IMR-90 (cell line): ENCODE results near the gene CIAO3. TPM values are rescaled to one million over a fixed set of nuclear protein-coding genes. Genes with fewer than 3 reads are reported as not detected.

ENCODE experiments used
- ATAC-seq: fragments of 200-7000 bp; cut with Tn5 transposase; 2 replicates; pipeline ENCODE4 v1.9.1; 2020; ENCODE audit warnings: low read depth, mild to moderate bottlenecking, moderate library complexity
- BruUV-seq: library from RNA; stranded (reverse); fragments of 400-500 nt; replicated peaks from 2 replicates; lab custom pipeline; 2021; lab: Mats Ljungman, UMichigan
- CTCF ChIA-PET: fragments of 300-600 bp; formaldehyde crosslinking; extraction: SDS; loops from one replicate; lab custom pipeline; 2021; ENCODE audit warnings: antibody characterized with exemption; lab: Yijun Ruan, JAX
- POLR2A ChIA-PET: fragments of 300-600 bp; sonication (Branson Sonifier 250); formaldehyde crosslinking; loops from one replicate; lab custom pipeline; 2022; ENCODE audit warnings: antibody characterized with exemption; ENCODE audit not compliant: unreplicated experiment; lab: Charles Lee
- DNase-seq: peaks from one replicate; pipeline ENCODE4 v3.0.0; 2013
- H2AFZ ChIP-seq: replicated peaks from 2 replicates; pipeline ENCODE3; 2013; ENCODE audit warnings: low read length, mild to moderate bottlenecking; ENCODE audit not compliant: poor library complexity
- H2AK5ac ChIP-seq: 2 replicates; pipeline ENCODE4 v1.6.1; 2013; ENCODE audit warnings: low read depth, low read length, inconsistent platforms
- H2AK9ac ChIP-seq: replicated peaks from 2 replicates; pipeline ENCODE3; 2013; ENCODE audit warnings: mild to moderate bottlenecking, low read depth, low read length, moderate library complexity; ENCODE audit not compliant: poor library complexity
- H2BK120ac ChIP-seq: 2 replicates; pipeline ENCODE4 v1.6.1; 2013; ENCODE audit warnings: low read depth, low read length, inconsistent platforms
- H2BK15ac ChIP-seq: 3 replicates; pipeline ENCODE4 v1.6.1; 2013; ENCODE audit warnings: low read depth, low read length, inconsistent platforms
- H2BK20ac ChIP-seq: 2 replicates; pipeline ENCODE4 v1.6.1; 2013; ENCODE audit warnings: low read depth, mild to moderate bottlenecking, inconsistent platforms, low read length, moderate library complexity
- H2BK5ac ChIP-seq: 2 replicates; pipeline ENCODE4 v1.6.1; 2013; ENCODE audit warnings: mild to moderate bottlenecking, low read depth, low read length, inconsistent platforms; ENCODE audit not compliant: poor library complexity, severe bottlenecking
- H3K14ac ChIP-seq: replicated peaks from 2 replicates; pipeline ENCODE4 v1.6.1; 2013; ENCODE audit warnings: low read depth, low read length, inconsistent platforms
- H3K18ac ChIP-seq: 2 replicates; pipeline ENCODE4 v1.6.1; 2013; ENCODE audit warnings: low read depth, low read length, control low read depth
- H3K23ac ChIP-seq: 2 replicates; pipeline ENCODE4 v1.6.1; 2013; ENCODE audit warnings: low read depth, low read length, inconsistent platforms
- H3K27ac ChIP-seq: 2 replicates; pipeline ENCODE4 v1.5.1; 2013; ENCODE audit warnings: mild to moderate bottlenecking, control low read depth, low read length; ENCODE audit not compliant: insufficient read depth
- H3K27me3 ChIP-seq: 2 replicates; pipeline ENCODE4 v1.6.1; 2013; ENCODE audit warnings: low read length; ENCODE audit not compliant: control insufficient read depth, insufficient read depth
- H3K36me3 ChIP-seq: 2 replicates; pipeline ENCODE4 v1.6.1; 2013; ENCODE audit warnings: low read length, mixed read lengths; ENCODE audit not compliant: control insufficient read depth, insufficient read depth
- H3K4ac ChIP-seq: 2 replicates; pipeline ENCODE4 v1.6.1; 2013; ENCODE audit warnings: low read depth, low read length, inconsistent platforms
- H3K4me1 ChIP-seq: 2 replicates; pipeline ENCODE4 v1.6.1; 2013; ENCODE audit warnings: low read length, mixed read lengths; ENCODE audit not compliant: control insufficient read depth, insufficient read depth
- H3K4me2 ChIP-seq: 2 replicates; pipeline ENCODE4 v1.6.1; 2013; ENCODE audit warnings: low read depth, mild to moderate bottlenecking, control low read depth, low read length, moderate library complexity
- H3K4me3 ChIP-seq: 2 replicates; pipeline ENCODE4 v1.5.1; 2013; ENCODE audit warnings: low read depth, mild to moderate bottlenecking, control low read depth, low read length, moderate library complexity; ENCODE audit not compliant: insufficient read depth
- H3K56ac ChIP-seq: 2 replicates; pipeline ENCODE4 v1.6.1; 2013; ENCODE audit warnings: low read length, inconsistent platforms; ENCODE audit not compliant: insufficient read depth; ENCODE audit errors: extremely low read depth
- H3K79me1 ChIP-seq, 2 experiments: 2 replicates each; pipeline ENCODE4 v1.6.1; 2013; ENCODE audit warnings: low read length in 2 of 2, inconsistent platforms in 1 of 2, low read depth in 1 of 2
- H3K9ac ChIP-seq: 2 replicates; pipeline ENCODE4 v1.6.1; 2013; ENCODE audit warnings: low read depth, low read length, control low read depth
- H3K9me1 ChIP-seq: 2 replicates; pipeline ENCODE4 v1.6.1; 2013; ENCODE audit warnings: low read length, inconsistent platforms; ENCODE audit not compliant: insufficient read depth
- H3K9me3 ChIP-seq: 2 replicates; pipeline ENCODE4 v1.6.1; 2013; ENCODE audit warnings: low read length; ENCODE audit not compliant: control insufficient read depth, insufficient read depth
- H4K20me1 ChIP-seq: 2 replicates; pipeline ENCODE4 v1.6.1; 2013; ENCODE audit warnings: low read length, inconsistent platforms; ENCODE audit not compliant: insufficient read depth
- H4K5ac ChIP-seq: 2 replicates; pipeline ENCODE4 v1.6.1; 2013; ENCODE audit warnings: mild to moderate bottlenecking, low read depth, low read length, control low read depth
- H4K8ac ChIP-seq, 2 experiments: 2 replicates each; pipeline ENCODE4 v1.6.1; 2013; ENCODE audit warnings: low read depth in 2 of 2, low read length in 2 of 2, control low read depth in 1 of 2, inconsistent platforms in 1 of 2
- H4K91ac ChIP-seq: 2 replicates; pipeline ENCODE4 v1.6.1; 2013; ENCODE audit warnings: low read depth, low read length, inconsistent platforms; ENCODE audit not compliant: insufficient read depth
- BHLHE40 ChIP-seq: fragments of 150-350 bp; IDR thresholded peaks from 2 replicates; pipeline ENCODE4 v1.6.1; 2016; ENCODE audit warnings: mild to moderate bottlenecking, low read depth, low read length
- CEBPB ChIP-seq: IDR thresholded peaks from 2 replicates; pipeline ENCODE4 v1.6.1; 2012; ENCODE audit warnings: low read depth, low read length, improper control_type of control experiment
- CHD1 ChIP-seq: IDR thresholded peaks from 2 replicates; pipeline ENCODE4 v1.6.1; 2012; ENCODE audit warnings: low read depth, low read length, improper control_type of control experiment
- FOS ChIP-seq: fragments of 150-350 bp; IDR thresholded peaks from 2 replicates; pipeline ENCODE4 v1.6.1; 2016; ENCODE audit warnings: low read depth, low read length
- MAFK ChIP-seq: IDR thresholded peaks from 2 replicates; pipeline ENCODE4 v1.6.1; 2012; ENCODE audit warnings: low read depth, low read length, improper control_type of control experiment
- MAZ ChIP-seq: IDR thresholded peaks from 2 replicates; pipeline ENCODE4 v1.6.1; 2012; ENCODE audit warnings: low read depth, mild to moderate bottlenecking, low read length, improper control_type of control experiment, moderate library complexity, borderline replicate concordance
- MXI1 ChIP-seq: IDR thresholded peaks from 2 replicates; pipeline ENCODE4 v1.6.1; 2012; ENCODE audit warnings: low read depth, mild to moderate bottlenecking, low read length, moderate library complexity, borderline replicate concordance
- NFE2L2 ChIP-seq: fragments of 150-350 bp; IDR thresholded peaks from 2 replicates; pipeline ENCODE4 v1.6.1; 2016; ENCODE audit warnings: low read depth, mild to moderate bottlenecking, low read length
- POLR2A ChIP-seq: IDR thresholded peaks from 2 replicates; pipeline ENCODE4 v1.6.1; 2012; ENCODE audit warnings: mild to moderate bottlenecking, low read depth, low read length
- RAD21 ChIP-seq: IDR thresholded peaks from 2 replicates; pipeline ENCODE4 v1.6.1; 2012; ENCODE audit warnings: low read length, improper control_type of control experiment
- RCOR1 ChIP-seq: IDR thresholded peaks from 2 replicates; pipeline ENCODE4 v1.6.1; 2012; ENCODE audit warnings: mild to moderate bottlenecking, low read length, improper control_type of control experiment; ENCODE audit not compliant: insufficient replicate concordance
- RFX5 ChIP-seq: IDR thresholded peaks from 2 replicates; pipeline ENCODE4 v1.8.0; 2012; ENCODE audit warnings: low read depth, mild to moderate bottlenecking, low read length, moderate library complexity
- SMC3 ChIP-seq: fragments of 150-350 bp; IDR thresholded peaks from 2 replicates; pipeline ENCODE4 v1.6.1; 2016; ENCODE audit warnings: low read depth, mild to moderate bottlenecking, antibody characterized with exemption, low read length, moderate library complexity
- whole genome bisulfite sequencing, 2 experiments: methylation state at CpG; one replicate each; pipeline versions ENCODE4 v1.1.5 to v1.1.7; 2013; ENCODE audit warnings: missing lambda C conversion rate in 2 of 2; ENCODE audit not compliant: insufficient read length in 1 of 2; ENCODE audit errors: extremely low coverage in 2 of 2; 5-methylcytosine and 5-hydroxymethylcytosine counted together
- dilution Hi-C: fragments of 300-500 bp; cut with HindIII; formaldehyde crosslinking; loops from one replicate; pipeline ENCODE4 v1.14.3; 2018; ENCODE audit warnings: low sequenced_read_pairs; ENCODE audit not compliant: unreplicated experiment
- in situ Hi-C: fragments of 300-500 bp; cut with MboI; formaldehyde crosslinking; loops from 3 replicates; pipeline ENCODE4 v1.14.3; 2019; ENCODE audit warnings: low sequenced_read_pairs, inconsistent platforms, mixed read lengths
- intact Hi-C: fragments of 100-400 bp; cut with micrococcal nuclease; formaldehyde crosslinking; loops from 2 replicates; pipeline ENCODE4 v1.10.0; 2022
- polyA plus RNA-seq, 3 experiments: library from polyadenylated mRNA; depleted of rRNA; stranded (reverse); fragments of >200 nt; gene quantifications; 2 replicates each; pipeline ENCODE4 v1.2.3, GENCODE V29; 2012; ENCODE audit warnings: low replicate concordance in 1 of 3
- total RNA-seq: library from RNA; depleted of rRNA; stranded (reverse); fragments of >200 nt; gene quantifications from 2 replicates; pipeline ENCODE4 v1.2.3, GENCODE V29; 2012
- TF ChIP-seq, protein P1 (sequence below): fragments of 150-350 bp; IDR thresholded peaks from 2 replicates; pipeline ENCODE4 v1.6.1; 2017; ENCODE audit warnings: mild to moderate bottlenecking, antibody characterized with exemption, low read length, low read depth
- TF ChIP-seq, protein P2 (sequence below): conservative IDR thresholded peaks from 2 replicates; pipeline ENCODE4 v1.5.1; 2012; ENCODE audit warnings: mild to moderate bottlenecking, low read depth, low read length, improper control_type of control experiment
- TF ChIP-seq, protein P3 (sequence below): fragments of 150-350 bp; IDR thresholded peaks from 2 replicates; pipeline ENCODE4 v1.6.1; 2016; ENCODE audit warnings: low read depth, mild to moderate bottlenecking, low read length, moderate library complexity, borderline replicate concordance

Gene CIAO3
- total and polyA plus RNA-seq, 2 of the 4 experiments (the other 2 are of a cell fraction): 17.0 to 20.2 TPM

DNA sequence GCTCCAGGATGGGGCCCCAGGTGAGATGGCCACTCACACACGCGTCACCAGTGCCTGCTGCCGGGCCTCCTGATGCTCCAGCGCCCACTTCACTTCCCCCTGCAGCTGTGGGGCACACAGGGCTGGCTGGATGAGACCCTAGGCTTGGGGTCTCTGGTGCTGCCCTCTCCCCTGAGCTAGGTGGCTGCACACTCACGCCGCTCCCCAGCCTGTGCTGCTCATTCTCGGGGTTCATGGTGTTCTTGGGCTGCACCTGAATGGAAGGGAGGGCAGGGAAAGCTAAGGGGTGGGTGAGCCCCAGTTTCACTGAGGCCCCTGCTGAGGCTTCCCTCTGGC, 15.8 kb downstream of the CIAO3 start:
- WGBS, 2 experiments: no CpG with 5 or more reads among the region's 7 CpGs
- dilution Hi-C loops: no loop called here

More for the DNA sequence above, 15.8 kb downstream of the CIAO3 start:
- Histone ChIP-seq H2BK15ac (no peak overlapping the region), H3K9ac (no peak overlapping the region), H3K27me3 (no peaks in the 10 kb centered on the region), H3K56ac (no peak overlapping the region), H2AK5ac (no peak overlapping the region), H2AK9ac (no peak overlapping the region), H4K20me1 (peaks cover 4% of the 10 kb centered on the region), H2AFZ (peak overlapping the region; percentile 11), H3K9me1 (peaks cover 2% of the 10 kb centered on the region; the same call in 1 of the 2 replicates), H3K18ac (no peak overlapping the region), H2BK120ac (no peak overlapping the region), H3K23ac (no peak overlapping the region), H4K5ac (no peak overlapping the region), H3K36me3 (peaks cover 1% of the 10 kb centered on the region; the same call in 1 of the 2 replicates), H4K91ac (no peak overlapping the region), H3K4me2 (no peak overlapping the region), H4K8ac (no peak overlapping the region), H3K79me1 (peaks cover 0 to 5% of the 10 kb centered on the region in 2 experiments; a peak in 1 of 4 replicates), H3K4me3 (no peak overlapping the region), H3K14ac (no peak overlapping the region), H3K4ac (no peak overlapping the region), H3K4me1 (peaks cover 14% of the 10 kb centered on the region), H3K27ac (no peak overlapping the region), H3K9me3 (no peaks in the 10 kb centered on the region), H2BK20ac (no peak overlapping the region), H2BK5ac (no peak overlapping the region)
- no TSS peak for BruUV-seq
- DNase-seq (no peak), ATAC-seq (no peak)
- CTCF ChIA-PET: no interaction called here
- TF ChIP-seq POLR2A (no peak), SMC3 (no peak), MAFK (no peak), RFX5 (no peak), FOS (no peak), NFE2L2 (no peak), CEBPB (no peak), MXI1 (no peak), CHD1 (no peak), RCOR1 (no peak), RAD21 (no peak), BHLHE40 (no peak), MAZ (no peak)
- TF ChIP-seq, protein P1, sequence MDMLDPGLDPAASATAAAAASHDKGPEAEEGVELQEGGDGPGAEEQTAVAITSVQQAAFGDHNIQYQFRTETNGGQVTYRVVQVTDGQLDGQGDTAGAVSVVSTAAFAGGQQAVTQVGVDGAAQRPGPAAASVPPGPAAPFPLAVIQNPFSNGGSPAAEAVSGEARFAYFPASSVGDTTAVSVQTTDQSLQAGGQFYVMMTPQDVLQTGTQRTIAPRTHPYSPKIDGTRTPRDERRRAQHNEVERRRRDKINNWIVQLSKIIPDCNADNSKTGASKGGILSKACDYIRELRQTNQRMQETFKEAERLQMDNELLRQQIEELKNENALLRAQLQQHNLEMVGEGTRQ: no peak
- TF ChIP-seq, protein P2, sequence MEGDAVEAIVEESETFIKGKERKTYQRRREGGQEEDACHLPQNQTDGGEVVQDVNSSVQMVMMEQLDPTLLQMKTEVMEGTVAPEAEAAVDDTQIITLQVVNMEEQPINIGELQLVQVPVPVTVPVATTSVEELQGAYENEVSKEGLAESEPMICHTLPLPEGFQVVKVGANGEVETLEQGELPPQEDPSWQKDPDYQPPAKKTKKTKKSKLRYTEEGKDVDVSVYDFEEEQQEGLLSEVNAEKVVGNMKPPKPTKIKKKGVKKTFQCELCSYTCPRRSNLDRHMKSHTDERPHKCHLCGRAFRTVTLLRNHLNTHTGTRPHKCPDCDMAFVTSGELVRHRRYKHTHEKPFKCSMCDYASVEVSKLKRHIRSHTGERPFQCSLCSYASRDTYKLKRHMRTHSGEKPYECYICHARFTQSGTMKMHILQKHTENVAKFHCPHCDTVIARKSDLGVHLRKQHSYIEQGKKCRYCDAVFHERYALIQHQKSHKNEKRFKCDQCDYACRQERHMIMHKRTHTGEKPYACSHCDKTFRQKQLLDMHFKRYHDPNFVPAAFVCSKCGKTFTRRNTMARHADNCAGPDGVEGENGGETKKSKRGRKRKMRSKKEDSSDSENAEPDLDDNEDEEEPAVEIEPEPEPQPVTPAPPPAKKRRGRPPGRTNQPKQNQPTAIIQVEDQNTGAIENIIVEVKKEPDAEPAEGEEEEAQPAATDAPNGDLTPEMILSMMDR: no peak
- TF ChIP-seq, protein P3, sequence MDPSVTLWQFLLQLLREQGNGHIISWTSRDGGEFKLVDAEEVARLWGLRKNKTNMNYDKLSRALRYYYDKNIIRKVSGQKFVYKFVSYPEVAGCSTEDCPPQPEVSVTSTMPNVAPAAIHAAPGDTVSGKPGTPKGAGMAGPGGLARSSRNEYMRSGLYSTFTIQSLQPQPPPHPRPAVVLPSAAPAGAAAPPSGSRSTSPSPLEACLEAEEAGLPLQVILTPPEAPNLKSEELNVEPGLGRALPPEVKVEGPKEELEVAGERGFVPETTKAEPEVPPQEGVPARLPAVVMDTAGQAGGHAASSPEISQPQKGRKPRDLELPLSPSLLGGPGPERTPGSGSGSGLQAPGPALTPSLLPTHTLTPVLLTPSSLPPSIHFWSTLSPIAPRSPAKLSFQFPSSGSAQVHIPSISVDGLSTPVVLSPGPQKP: no peak
- in situ Hi-C loops (no loop called here), intact Hi-C loops (loop anchor here (5.0 kb wide), 1 partner anchor 62 kb away; the partner anchor contains the start of genes CHTF18 and RPUSD1)
- POLR2A ChIA-PET: no interaction called here
